Posterior cingulate gyrus (tissue), 11 donors: ENCODE measurements around the gene RACK1.
A peak's percentile ranks its signal among the peaks of the same experiment; 100 is the strongest.

Experiments used
- DNase-seq, 10 donors: peaks; one replicate each; pipeline versions ENCODE4 v3.0.0 to v3.0.0-alpha.2; 2020 to 2021; ENCODE audit warnings: mixed read lengths in 3 of 10
- intact Hi-C: fragments of 100-400 bp; cut with DNase I; formaldehyde crosslinking; loops from one replicate; pipeline ENCODE4 v1.15.1; 2023

RACK1 gene

DNA sequence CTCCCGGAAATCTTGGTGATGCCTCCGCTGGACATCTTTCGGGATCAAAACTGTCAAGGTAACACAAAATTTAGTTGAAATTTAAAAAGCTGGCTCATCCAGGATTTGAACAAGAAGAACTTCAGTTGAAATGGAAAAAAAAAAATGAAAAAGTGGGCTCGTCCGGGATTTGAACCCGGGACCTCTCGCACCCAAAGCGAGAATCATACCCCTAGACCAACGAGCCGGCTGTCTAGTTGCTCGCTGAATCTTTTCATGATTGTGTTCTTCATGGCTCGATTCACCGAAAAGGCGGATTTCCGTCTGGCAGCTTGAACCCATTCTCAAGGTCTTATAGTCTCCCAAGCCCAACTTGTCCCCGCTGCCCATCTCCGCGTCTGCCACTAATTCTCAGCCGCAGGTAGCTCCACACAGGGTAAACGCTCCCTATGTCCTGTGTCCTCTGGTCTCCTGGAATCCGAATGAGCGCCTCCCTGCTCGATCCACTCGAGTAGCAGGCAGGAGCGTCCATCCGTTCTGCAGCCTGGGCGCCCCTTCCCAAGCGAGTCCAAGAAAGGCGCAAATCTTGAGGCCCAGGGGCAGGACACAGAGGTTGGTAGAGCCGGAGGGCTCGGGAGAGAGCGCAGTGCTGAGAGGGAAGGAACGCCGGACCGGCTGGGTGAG is 54.9 kb downstream of the RACK1 start:
- DNase-seq, result peak in 8 of 10 donors; percentile 54 to 95 (median 71)
- intact Hi-C loops, result loop anchor here (1.0 to 10.0 kb wide), 4 partner anchors 34 to 404 kb away; partner anchors contain the start of genes TRIM41, TRIM52 and ZFP62

DNA sequence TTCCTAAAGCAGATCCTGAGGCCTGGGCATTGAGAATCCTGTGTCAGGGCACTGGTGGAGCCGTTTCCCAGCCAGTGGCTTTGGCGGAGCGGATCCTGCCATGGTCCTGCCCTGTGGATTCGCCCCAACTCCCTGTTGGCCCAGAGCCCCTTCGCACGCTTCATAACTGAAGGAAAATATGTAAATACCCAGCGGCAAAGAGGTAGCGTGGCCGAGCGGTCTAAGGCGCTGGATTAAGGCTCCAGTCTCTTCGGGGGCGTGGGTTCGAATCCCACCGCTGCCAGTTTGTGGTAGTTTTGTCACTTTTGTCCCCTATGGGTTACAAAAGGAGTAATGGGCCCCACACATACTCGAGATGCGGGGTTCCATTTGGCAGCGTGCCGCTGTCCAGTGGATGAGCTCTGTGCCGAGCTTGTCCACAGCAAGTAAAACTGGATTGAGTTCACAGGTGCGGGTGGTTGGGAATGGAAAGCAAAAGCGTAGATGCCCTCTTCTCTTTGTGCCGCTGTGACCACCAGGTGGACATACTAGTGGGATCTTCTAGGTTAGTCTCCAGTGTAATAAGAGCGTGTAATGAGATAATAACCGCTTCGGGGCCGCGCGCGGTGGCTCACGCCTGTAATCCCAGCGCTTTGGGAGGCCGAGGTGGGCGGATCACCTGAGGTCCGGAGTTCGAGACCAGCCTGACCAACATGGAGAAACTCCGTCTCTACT is 56.0 kb downstream of the RACK1 start:
- intact Hi-C loops, result loop anchor here (1.0 to 10.0 kb wide), 4 partner anchors 36 to 403 kb away; partner anchors contain the start of genes TRIM41, TRIM52 and ZFP62

DNA sequence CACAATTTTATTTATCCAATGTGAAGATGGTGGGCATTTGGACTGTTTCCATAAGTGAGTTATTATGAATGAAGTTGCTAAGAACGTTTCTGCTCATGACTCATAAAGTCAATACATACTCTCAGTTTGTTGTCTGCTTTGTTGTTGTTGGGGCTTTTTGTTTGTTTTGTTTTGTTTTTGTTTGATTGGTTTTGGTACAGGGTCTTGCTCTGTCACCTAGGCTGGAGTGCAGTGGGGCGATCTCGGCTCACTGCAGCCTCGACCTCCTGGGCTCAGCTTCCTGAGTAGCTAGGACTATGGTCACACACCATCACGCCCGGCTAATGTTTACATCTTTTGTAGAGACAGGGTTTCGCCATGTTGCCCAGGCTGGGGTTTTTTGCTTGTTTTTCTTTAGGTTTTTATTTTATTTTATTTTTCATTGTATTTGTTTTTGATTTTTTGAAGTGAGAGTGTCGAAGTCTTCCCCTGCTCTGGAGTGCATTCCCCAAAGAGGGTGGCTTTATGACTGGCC is 56.7 kb downstream of the RACK1 start:
- no peak for DNase-seq
- intact Hi-C loops, result loop anchor here (5.0 to 10.0 kb wide), 3 partner anchors 75 to 402 kb away; partner anchors contain the start of genes TRIM52 and ZFP62

More for the DNA sequence above, 56.0 kb downstream of the RACK1 start:
- DNase-seq, result peak; percentile 50 to 95 (median 68)
